ENCODE measurements around the gene FAM114A1.
"Not testable (repeated sequence)": the region's sequence is repeated elsewhere in the genome, so short reads cannot be mapped to it uniquely, and the experiment has no call there.

FAM114A1 gene

GRCh38 chr4:38941906-38942305 lies 74.3 kb downstream of the FAM114A1 start:
- not testable (repeated sequence) for DNase-seq

DNA sequence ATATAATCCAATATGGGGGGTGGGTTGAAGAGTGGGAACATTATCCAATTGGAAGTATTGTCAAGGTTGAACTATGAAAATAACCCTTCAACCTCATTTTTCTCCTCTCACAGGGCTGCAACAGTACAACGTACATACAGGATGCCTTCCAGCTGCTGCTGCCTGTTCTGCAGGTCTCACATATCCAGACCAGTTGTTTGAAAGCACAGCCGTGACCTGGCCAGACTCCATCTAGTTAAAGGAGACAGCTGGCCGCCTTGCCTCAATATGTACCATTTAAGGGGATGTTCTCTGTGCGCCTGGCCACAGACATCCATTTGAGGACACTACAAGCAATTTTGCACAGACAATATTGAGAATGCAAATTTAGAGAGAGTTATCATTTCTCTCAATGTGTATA lies 75.7 kb downstream of the FAM114A1 start:
- no peak for DNase-seq

DNA sequence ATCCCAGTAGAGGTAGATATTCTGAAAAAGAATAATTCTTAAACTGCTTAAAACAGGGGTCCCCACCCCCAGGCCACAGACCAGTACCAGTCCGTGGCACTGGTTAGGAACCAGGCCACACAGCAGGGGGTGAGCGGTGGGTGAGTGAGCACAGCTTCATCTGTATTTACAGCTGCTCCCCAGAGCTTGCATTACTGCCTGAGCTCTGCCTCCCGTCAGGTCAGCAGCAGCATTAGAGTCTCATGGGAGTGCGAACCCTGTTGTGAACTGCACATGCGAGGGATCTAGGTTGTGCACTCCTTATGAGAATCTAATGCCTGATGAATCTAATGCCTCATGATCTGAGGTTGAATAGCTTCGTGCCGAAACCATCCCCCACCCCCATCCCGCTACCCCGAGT lies 76.8 kb downstream of the FAM114A1 start:
- no peak for DNase-seq

- no peak for DNase-seq
These were observed 79.3 kb downstream of the FAM114A1 start for GRCh38 chr4:38946919-38947318.

DNA sequence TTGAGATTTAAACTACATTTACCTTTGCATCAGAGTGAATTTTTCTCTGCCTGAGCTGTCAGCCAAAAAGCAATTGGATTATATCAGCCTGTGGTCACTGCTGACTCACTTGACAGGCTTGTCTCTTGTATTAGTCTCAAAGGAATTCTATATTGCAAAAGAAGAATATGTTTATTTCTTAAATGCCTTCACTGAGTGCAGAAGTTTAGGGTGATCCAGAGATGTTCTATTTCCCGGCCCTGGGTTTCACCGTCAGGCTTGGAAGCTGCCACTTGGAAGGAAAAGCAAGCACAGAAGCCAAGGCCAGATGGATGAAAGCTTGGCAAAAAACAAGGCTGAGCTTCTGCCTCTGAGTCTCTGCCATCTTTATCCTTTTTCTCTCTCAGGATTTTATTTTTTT lies 80.9 kb downstream of the FAM114A1 start:
- no peak for DNase-seq

GRCh38 chr4:38949411-38950051 lies 81.9 kb downstream of the FAM114A1 start:
- peak; percentile 36 for DNase-seq

GRCh38 chr4:38950159-38950558 lies 82.6 kb downstream of the FAM114A1 start:
- DNase-seq = no peak

DNA sequence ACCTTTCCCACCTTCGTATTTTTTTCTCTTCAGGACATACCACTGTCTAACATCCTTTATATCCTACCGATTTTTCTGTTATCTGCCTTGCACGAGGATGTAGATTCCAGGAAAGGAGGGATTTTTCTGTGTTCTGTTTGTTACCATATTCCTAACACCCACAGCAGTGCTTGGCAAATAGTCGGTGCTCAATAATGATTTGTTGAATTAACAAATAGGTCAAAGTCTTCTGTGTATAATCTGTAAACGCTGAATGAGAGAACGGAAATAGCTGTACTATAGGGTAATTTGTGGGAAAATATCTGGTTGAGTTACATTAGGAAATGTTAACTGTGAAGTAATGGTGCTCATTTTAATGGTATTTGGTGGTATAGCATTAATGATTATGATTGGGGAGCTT lies 83.1 kb downstream of the FAM114A1 start:
- DNase-seq = no peak

- no peak for DNase-seq
These were observed 84.0 kb downstream of the FAM114A1 start for GRCh38 chr4:38951598-38951997.

GRCh38 chr4:38952017-38952416 lies 84.4 kb downstream of the FAM114A1 start:
- DNase-seq = no peak

DNA sequence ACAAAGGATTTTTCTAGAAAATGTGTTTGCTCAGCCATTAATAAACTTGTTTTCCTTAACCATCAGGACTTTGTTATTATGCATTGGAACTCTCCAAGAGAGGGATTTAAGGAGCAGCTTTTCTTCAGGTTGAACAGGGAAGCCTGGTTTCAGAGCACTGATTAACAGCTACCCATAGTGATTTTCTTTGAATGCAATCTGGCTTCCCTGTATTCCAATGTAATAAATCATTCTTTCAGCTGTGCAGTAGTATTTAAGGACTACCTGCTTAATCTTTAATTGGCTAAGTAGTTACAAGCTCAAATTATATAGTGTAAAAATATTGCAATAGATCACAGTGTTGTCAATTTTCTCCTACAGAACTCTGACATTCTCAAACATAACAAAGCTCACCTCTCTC lies 87.1 kb downstream of the FAM114A1 start:
- DNase-seq = no peak

DNA sequence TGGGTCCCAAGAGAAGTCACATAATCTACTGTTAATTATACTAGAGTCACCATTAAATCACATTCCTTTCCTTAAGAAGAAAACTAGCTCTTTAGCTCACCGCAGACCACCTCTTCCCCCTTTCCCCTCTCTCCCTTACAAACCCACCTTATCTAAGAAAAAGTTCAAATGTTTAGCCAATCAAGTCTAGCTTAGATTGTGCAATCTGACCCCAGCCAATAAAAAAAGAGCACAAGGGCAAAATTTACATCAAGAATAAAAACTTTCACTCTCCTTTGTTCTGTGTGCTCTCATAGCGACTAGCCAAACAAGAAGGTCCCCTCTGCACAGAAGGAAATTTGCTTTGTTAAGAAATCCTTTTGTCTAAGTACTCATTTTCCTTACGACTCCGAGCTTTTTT lies 88.4 kb downstream of the FAM114A1 start:
- no peak for DNase-seq

GRCh38 chr4:38957261-38957815 lies 89.7 kb downstream of the FAM114A1 start:
- no peak for DNase-seq

GRCh38 chr4:38957893-38958292 lies 90.3 kb downstream of the FAM114A1 start:
- DNase-seq = no peak

GRCh38 chr4:38958453-38959190 lies 91.0 kb downstream of the FAM114A1 start:
- no peak for DNase-seq

GRCh38 chr4:38959248-38959647 lies 91.6 kb downstream of the FAM114A1 start:
- DNase-seq = not testable (repeated sequence)

- DNase-seq = no peak
These were observed 97.6 kb downstream of the FAM114A1 start for GRCh38 chr4:38964942-38965775.

GRCh38 chr4:38965866-38966265 lies 98.3 kb downstream of the FAM114A1 start:
- no peak for DNase-seq

- DNase-seq = no peak
These were observed 99.9 kb downstream of the FAM114A1 start for GRCh38 chr4:38967260-38968095.

DNA sequence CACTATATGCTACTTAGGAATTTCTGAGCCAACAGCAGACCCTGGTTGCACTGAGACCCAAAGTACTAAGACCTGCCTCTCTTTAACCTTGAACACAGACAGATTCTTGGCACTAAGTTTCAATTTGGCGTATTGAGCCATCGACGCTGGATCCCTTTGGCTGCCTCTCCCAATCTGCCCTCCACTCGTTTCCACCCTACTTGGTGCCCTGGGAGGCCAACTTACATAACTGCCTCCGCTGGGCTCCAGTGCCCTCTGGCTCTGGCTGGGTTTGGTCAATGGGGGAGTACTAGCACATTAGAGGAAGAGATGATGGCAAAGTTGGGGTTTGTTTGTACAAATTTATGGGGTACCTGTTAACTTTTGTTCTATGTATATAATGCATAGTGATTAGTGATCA lies 101.1 kb downstream of the FAM114A1 start:
- DNase-seq = no peak

- DNase-seq = no peak
These were observed 108.7 kb downstream of the FAM114A1 start for GRCh38 chr4:38976308-38976707.

DNA sequence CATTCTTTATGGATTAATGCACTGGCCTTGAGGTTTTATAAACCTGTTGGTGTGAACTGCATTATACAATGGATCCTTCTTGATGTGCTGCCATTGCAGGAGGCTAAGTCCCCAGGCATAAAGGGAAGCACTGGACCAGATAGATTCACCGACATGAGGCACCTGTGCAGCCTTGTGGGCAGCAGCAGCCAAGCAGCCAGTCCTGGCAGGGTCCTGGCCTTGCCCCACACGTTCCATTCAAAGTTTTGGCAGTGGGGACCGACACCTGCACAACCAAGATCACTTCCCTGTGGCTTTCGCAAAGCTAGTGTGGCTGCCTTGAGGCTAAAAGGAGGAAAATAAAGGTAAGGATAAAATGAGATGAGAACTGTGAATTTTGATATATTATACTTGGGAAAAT lies 111.5 kb downstream of the FAM114A1 start:
- no peak for DNase-seq
